Measurements from ENCODE around the gene CTIF.
"Not testable (repeated sequence)": the region's sequence is repeated elsewhere in the genome, so short reads cannot be mapped to it uniquely, and the experiment has no call there.

CTIF gene

DNA sequence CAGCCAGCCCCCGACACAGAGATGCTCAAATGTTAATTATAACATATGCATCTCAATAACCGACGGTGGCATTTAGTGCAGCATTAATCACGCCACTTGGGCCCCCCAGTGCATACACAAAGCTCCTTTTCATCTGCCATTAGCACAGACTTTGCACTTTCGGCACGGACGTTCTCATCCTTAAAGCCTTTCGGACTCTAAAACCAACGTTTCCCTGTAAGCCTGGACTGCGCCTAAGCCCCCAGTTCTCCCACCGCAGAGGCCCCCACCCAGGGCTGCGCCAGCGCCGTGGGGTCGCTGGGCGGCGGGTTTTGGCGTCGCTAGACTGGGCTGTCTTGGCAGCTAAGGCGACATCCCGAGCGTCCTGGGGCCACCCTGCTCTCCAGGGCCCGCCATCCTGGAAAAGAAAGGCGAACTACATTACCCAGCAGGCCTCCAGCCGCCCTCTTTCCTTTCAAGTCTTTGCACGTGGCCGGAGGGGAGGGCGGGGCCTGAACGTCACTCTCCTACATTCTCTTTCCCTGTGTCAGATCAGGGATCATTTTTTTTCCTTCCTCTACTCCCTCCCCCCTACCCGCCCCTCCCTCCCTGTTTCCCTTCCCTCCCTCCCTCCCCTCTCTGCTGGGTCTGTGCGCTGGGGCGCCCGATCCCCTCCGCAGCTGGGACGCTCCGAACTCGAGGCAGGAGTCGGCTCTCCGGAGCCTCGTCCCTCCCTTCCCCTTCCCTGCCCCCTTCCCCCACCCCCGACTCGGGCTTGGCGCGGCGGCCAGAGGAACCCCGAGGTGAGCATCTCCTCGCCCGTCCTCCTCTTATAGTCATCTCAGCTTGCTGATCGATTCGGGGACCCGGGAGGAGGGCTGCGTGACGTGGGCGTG is at the start of gene CTIF:
Gene CTIF, plus strand, starts transcription at position 501 of the 875 bp plus-strand sequence. CDS start 80,535 bp downstream, outside the sequence.
- peak; percentile 98 for DNase-seq

DNA sequence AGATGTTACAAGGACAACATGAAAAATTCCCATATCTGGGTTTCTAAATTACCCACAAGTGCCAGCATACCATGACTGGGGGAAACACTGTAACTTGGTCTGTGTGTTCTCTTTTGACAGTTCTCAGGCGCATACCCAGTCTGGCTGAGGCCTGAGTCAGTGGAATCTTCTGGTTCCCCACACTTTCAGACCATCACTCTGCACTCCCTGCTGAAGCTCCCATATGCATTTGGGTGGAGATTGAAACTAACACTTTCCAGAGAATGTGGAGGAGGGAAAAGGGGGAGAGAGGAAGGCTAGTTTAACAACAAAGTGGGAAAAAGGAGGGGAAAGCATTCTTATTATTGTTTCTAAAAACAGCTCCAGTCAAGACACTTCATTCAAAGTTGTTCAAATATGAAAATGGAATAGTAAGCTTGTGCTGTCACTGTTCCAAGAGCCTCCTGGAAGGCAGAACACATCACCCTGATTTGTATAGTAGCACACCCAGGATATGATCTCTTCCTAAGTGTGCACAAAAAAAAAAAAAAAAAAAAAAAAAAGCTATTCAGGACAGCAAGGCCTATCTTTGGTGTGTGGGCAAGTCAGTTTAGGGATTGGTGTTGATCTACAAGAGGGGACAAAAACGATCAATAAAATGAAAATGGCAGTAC is 48.1 kb upstream of the CTIF start:
- DNase-seq = peak; percentile 34

DNA sequence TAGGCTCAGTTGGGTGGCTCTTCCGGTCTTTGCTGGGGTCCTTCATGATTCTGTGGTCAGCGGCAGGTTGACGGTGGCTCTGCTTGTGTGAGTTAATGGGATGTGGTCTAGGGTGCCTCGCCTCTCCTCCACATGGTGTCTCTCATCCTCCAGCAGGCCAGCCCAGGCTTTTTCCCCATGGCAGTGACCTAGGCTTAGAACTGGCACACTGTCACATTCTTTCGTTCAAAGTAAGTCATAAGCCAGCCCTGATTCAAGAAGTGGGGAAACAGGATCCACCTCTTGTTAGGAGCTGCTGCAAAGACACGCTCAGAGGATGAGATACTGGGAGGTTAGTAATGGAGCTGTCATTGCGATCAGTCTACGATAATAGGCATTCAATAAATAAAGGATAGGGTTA is 46.0 kb upstream of the CTIF start:
- DNase-seq = no peak

DNA sequence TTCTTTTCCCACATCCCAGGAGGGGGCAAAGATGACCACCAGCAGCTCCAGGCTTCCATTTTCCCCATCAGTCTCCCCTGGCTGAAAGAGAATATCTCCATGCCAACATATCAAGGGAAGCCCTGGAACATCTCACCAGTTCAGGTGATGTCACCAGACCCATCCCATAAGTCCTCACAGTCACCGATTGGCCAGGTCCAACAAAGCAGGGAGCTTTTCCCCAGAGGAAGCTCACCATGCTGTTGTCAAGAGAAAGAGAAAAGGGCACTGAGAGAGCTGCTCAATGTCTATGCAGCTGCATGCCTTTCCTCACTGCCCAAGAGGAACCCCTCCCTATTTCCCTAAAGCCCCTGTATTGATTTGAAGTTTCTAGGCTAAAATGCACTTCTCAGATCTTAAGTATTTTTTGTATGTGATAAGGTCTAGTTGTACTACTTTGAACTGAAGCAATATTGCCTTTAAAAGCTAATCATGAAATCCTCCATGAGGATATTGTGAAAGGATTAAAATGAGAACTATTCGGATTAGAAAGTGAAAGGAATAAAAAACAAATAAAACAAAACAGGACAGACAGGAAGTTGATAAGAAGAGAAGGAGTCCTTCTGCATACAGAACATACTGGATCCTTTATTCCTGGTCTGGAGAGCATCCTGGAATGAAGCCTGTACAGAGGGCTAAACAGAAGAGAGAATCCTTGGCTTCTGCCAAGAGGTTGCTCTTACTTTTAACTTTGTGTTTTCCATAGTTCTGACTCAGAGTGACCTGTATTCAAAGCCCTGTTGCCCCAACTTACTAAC is 45.2 kb upstream of the CTIF start:
- no peak for DNase-seq

DNA sequence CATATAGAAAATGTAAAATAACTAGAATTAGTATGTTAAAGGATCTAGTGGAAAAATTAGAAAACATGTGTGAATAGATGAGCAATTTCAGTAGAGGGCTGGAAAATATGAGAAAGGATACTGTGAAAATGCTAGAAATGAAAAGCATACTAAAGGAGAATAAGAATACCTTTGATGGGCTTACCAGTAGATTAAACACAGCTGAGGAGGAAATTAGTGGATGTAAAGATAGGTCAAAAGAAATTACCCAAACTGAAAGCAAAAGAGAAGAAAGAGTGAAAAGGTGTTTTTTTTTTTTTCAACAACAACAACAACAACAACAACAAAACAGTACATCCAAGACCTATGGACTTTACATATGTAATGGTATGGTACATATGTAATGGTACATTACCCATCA is 41.0 kb upstream of the CTIF start:
- no peak for DNase-seq

DNA sequence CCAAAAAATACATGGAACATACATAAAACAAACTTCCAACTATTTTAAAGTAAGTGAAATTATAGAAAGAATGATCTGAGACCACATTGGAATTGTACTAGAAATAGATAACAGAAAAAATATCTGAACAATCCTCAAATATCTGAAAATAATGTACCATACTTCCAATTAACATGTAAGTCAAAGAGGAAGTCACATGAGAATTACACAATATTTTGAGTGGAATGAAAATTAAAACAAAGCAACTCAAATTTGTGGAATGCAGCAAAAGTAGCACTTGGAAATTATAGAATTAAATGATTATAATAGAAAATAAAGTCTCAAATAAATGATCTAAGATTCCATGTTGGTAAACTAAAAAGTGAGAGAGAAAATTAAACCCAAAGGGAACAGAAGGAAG is 38.3 kb upstream of the CTIF start:
- DNase-seq = no peak

DNA sequence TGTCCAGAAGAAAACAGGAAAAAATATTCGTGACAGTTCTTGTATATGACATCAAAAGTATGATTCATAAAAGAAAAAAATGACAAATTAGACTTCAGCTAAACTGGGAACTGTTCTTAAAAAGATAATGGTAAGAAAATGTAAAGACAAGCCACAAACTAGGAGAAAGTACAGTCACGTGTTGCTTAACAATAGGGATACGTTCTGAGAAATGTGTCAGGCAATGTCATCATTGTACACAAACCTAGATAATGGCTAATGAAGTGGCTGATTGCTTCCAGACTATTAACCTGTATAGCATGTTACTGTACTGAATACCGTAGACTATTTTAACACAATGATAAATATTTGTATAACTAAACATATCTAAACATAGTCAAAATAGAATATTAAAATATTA is 35.9 kb upstream of the CTIF start:
- no peak for DNase-seq

DNA sequence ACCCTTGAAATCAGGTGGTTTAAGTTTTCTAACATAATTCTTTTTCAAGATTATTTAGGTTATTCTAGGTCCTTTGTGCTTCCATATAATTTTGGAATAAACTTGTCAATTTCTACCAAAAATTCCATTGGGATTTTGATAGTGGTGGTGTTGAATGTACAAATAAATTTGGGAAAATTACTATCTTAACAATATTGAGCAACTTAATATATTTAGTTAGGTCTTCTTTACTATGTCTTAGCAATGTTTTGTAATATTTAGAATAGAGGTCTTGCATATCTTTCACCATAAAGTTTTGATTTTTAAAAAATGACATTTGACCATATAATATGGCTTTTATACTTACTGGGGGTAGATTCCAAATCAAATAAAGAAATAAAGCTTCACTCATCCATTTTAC is 34.0 kb upstream of the CTIF start:
- no peak for DNase-seq

DNA sequence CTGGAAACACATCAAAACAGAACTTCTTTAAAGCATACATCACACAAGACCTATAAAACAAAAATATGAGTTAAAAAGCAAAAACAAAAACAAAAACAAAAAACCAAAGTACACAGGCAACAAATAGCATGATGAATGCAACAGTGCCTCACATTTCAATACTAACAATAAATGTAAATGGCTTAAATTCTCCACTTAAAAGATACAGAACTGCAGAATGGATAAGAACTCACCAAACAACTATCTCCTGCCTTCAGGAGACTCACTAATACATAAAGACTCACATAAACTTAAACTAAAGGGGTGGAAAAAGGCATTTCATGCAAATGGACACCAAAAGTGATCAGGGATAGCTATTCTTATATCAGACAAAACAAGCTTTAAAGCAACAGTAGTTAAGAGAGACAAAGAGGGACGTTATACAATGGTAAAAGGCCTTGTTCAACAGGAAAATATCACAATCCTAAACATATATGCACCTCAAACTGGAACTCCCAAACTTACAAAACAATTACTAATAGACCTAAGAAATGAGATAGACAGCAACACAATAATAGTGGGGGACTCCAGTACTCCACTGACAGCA is 31.8 kb upstream of the CTIF start:
- not testable (repeated sequence) for DNase-seq

DNA sequence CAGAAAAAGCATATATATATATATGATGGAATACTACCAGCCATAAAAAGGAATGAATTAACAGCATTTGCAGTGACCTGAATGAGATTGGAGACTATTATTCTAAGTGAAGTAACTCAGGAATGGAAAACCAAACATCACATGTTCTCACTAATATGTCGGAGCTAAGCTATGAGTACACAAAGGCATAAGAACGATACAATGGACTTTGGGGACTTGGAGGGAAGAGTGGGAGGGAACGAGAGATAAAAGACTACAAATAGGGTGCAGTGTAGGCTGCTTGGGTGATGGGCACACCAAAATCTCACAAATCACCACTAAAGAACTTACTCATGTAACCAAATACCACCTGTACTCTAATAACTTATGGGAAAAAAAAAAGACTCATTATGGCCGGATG is 26.3 kb upstream of the CTIF start:
- not testable (repeated sequence) for DNase-seq

DNA sequence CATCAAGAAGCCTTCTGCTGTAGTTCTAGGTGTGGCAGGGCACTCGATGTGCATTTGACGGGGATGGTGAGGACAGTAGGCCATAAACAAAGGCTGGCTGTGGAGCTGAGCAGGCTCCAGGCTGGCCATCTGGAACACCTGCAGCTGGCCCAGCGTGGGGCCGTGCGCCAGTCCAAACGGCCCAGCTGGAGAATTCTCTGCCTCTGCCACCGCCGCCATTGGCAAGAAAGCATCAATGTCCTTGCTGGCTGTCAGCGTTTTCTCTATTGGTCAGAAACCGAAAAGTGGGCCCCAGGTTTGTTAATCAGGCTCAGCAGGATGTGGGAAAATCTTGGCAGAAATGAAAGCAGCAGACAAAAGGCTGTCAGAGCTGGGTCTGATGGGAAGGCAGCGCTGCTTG is 24.0 kb upstream of the CTIF start:
- DNase-seq = no peak

DNA sequence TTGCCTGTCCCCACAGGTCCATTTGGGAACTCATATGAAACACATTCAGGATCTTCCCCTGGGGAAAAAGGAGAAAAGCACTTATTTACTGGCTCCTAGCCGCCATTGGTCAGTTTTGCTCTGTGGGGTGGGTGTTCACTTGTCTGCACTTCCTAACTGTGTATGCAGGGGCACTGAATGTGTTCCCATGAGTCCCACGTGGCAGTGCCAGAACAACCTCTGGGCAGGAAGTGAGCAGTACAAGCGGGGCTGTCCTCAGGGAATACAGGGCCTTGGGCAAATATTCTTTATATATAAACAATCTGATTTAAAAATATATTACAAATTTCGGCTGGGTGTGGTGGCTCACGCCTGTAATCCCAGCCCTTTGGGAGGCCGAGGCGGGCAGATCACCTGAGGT is 21.8 kb upstream of the CTIF start:
- no peak for DNase-seq

DNA sequence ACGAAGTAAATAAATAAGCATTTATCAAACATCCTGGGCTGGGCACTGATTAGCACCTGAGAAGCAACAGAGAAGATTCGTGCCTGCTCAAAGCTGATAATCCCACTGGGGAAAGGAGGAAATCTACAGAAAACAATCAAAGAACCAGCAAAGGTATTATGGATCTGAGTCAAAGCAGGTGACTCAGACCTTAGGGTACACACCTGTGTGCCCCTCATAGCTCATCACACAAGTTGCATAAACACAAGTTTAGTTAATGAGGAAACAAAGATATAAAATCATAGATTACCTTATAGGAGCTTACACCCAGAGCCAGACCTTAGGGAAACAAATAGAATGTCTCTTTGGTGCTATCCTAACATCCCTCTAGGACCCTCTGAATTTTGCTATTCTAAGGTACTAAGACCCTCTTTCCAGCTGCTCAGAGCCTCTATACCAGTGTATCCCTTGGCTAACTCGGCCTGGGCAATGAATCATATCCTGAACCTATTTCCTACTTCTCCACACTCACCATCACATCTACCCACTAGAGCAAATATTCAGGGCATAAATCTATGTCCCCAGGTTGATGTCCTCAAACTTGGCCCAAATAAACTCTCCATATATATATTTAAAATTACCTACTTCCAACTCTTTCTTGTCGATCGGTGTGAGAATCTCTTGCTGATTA is 19.3 kb upstream of the CTIF start:
- no peak for DNase-seq

DNA sequence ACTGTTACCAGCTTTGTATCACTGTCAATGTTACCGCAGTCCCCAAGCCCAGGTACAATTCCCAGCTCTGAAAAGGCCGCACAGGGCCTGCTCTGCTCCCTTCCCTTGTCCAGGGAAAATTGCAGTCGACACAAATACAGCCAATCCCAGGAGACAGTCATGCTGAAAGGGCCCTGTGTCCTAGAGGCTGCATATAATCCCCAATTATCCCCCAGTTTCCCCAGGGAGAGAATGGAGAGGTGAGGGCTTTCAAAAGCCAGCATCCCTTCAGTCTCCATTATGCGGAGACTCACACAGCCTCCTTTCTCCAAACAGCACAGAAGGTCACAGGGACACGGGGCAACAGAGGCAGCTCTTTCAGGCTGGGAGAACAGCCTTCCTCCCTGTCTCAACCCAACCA is 17.1 kb upstream of the CTIF start:
- no peak for DNase-seq

DNA sequence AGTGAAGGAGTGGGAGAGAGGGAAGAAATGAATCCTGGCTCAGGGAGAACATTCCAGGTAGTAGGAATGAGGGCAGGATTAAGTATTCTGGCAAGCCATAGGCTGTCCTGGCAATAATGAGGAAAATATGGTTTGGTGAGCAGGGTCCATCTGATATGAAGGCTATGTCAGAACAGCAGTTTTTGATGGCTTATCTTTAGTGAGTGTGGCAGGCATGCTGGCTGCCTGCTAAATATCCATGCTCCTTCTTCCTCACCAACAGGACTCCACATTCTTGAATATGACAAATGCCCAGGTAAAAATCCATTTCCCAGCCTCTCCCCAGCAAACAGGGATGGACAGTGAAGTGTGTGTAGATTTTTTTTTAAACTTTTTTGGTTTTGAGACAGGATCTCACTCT is 13.2 kb upstream of the CTIF start:
- DNase-seq = no peak

DNA sequence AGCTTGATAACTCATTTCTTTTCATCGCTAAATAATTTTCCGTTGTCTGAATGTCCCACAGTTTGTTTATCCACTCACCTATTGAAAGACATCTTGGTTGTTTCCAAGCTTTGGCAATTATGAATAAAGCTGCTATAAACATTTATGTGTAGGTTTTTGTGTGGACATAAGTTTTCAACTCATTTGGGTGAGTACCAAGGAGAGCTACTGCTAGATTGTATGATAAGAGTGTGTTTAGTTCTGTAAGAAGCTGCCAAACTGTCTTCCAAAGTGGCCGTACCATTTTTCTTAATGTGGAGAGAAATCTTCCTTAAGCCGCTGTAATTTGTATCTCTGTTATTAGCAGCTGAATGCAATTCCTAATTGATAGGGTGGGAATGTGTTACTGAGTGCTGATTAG is 11.4 kb upstream of the CTIF start:
- DNase-seq = no peak

DNA sequence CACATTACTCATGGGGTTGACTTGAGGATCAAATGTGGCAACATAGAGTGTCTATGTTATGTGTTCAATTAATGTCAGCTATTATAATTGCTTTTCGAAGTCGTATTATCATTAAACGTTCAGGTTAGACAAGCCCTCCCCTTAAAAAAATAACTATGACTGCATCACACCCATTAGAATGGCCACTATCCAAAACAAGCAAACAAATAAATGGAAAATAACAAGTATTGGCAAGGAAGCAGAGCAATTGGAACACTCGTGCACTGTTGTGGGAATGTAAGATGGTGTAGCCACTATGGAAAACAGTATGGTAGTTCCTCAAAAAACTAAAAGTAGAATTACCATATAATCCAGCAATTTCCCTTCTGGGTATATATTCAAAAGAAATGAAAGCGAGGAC is 10.0 kb upstream of the CTIF start:
- no peak for DNase-seq

DNA sequence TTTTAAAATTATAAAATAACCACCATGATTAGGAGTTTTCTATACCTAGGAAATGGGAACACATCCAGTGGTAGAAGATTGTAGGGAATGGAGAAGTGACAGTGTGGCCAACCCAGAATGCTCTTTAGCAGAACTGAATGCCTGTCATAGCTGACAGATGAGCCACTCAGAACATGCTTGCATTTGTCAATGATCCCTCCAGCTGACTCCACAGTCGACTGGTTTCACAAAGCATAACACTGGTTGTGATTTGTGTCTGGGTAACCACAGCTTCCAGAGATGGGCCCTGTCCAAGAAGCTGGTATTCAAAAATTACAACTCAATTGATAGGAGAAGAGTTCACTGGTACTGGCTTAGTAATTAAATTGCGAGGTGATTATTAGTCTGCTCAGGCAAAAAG is 9.0 kb upstream of the CTIF start:
- peak; percentile 92 for DNase-seq

DNA sequence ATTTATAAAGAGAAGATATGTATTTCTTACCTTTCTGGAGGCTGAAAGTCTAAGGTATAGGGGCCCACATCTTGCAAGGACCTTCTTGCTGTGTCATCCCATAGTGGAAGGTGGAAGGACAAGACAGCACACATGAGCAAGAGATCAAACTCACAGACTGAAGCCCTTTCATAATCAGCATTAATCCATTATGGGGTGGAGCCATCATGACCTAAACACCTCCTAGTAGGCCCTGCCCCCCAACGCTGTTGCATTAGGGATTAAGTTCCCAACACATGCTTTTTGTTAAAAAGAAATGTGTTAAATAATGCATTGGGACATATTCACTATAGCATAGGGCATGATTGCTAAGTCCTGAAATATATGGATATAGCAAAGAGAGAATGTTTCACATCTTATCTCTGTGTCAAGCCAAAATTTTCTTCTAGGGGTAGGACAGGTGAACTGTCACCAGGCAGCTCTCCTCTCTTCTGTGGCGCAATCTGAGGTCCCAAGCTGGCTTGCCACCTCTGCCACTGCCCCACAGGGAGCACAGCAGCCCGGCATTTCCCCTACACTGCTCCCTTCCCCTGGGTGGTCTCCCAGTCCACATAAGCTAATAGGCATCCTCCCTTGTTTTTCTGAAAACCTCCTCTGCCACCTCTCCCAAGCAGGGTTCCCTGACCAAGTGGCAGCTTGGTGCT is 8.3 kb upstream of the CTIF start:
- peak; percentile 40 for DNase-seq

DNA sequence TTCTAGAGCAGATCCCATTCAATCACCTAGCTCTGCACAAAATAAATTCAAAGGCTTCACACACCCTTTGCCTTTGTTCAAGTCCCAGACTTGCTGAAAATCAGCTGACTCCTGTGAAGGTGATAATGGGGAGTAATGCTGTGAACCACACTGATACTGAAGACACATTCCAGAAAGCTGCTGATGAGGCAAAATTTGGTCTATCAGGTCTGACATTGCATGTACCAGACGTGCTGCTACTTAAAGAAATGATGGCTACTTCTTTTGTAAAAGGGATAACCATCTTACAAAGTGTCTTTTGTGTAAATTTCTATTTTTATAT is 7.8 kb upstream of the CTIF start:
- no peak for DNase-seq

DNA sequence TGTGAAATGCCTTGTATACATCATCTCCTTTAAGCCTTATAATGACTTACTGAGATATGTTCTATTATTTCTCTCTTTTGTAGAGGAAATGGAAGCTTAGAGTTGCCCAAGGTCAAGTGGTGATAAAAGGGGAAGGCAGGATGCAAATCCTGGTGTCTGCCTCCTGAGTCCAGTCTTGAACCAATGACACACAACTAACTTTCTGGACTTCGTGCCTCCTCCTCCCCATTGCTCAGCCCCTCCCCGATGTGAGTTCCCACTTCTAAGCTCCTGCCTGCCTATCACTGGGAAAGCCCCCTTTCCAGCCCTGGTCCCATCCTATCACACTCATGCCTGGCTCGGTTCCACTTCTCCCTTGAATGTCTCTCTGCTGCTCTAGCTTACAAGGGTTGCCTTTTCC is 6.9 kb upstream of the CTIF start:
- DNase-seq = no peak

DNA sequence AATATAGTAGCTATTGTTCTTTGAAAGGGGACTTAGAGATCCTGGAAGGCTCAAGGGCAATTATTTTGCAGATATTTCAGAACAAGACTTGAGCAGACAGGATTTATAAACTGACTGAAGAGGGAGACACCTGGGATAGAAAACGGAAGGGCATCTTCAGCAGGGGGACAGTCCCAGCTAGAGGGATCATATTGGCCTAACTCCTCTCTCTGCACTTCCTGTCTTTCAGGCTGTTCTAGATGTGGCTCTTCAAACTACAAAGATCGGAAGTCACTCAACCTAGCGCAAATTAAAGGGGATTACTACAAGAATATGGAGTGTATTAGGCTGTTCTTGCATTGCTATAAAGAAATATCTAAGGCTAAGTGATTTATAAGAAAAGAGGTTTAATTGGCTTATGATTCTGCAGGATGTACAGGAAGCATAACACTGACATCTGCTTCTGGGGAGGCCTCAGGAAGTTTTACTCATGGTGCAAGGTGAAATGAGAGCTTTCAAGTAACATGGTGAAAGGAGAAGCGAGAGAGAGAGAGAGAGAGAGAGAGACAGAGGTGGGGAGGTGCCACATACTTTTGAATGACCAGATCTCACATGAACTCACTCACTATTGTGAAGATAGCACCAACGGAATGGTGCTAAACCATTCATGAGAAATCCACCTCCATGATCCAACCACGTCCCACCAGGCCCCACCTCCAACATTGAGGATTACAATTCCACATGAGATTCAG is 5.3 kb upstream of the CTIF start:
- no peak for DNase-seq
